ENCODE measurements around the gene GEN1.
"Not testable (repeated sequence)": the region's sequence is repeated elsewhere in the genome, so short reads cannot be mapped to it uniquely, and the experiment has no call there.

GEN1 gene

DNA sequence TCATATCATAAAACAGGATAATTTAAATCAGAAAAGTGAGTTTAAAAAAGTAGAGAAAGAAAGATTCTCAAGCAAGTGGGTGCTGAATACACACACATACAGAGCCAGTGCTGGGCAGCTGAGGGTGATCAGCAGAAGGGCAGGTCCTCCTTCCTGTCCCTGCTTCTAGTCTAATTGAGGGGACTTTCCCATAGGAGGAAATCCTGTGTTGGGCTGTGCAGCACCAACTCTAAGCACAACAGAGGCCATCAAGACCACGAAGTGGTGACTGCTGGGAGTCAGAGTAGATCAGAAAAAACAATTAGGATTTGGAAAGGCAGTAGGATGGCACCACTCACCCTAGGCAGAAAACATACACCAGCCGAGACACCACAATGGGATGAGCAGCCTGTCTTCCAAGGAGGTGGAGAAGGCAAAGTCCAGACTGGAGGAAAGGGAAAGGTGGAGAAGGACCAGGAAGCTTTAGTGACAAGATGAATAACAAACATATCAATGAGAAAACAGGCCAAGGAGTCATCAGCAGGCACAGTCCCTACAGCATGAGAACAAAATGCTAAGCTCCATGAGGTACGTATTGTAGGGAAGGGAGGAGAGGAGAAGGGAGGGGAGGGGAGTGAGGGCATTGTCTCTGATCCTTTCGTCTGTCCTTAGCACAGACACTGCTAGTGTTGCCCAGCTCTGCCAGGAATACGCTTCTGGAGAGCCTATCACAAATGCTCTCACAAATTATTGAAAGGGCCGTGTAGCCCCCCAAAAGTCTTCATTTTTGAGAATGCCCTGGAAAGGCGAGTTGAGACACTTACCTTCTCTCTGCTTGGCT lies 45.6 kb downstream of the GEN1 start:
- DNase-seq, result no peak

DNA sequence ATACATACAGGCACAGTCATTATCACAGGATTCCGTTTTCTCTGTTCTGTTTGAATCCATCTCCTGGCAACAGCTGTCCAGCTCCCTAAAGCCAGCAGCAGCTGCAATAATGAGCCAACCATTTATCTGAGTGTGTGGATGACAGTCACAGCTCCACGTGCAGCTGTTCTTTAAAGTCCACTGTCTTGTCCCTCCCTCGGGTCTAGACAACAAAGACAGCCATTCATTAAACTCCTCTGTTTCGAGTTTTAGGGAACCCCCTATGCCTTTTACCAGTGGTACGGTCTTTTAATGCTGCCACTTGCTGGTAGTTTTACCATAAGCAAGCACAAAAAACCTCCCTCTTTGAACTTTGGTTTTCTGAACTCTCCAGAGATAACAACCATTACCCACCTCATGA lies 46.3 kb downstream of the GEN1 start:
- DNase-seq, result no peak

DNA sequence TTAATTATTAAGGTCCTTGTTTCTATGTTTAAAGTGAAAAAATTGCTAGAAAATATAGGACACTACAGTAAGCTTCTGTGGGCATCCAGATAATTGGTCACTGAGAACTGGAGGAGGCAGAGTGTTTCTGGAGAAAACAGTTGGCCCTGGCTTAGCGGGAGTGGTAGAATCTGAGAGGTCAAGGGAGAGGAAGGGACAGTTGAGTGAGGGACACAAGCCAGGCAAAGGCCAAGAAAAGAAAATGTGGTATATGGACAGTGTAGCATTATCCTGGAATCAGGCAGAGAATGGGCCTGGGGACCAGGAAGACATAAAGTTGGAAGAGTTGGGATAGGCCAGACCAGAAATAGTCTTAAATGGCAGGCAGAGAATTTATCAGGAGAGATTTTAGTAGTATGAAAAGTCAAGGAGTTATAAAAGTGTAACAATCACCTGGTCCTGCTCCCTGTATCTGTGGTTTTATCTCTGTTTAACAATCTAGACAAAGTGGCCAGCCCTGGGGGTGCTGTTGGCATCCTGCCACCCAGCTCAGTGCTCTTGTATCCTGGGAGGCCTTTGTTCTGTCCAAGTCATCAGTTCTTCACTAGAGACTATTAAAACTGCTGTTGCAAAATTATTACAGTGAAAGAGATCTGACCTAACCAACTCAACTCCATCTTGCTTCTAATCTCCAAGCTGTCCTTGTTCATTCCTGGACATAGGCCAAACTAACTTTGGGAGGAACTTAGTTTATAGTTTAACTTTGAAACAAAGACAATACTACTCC lies 46.9 kb downstream of the GEN1 start:
- no peak for DNase-seq

DNA sequence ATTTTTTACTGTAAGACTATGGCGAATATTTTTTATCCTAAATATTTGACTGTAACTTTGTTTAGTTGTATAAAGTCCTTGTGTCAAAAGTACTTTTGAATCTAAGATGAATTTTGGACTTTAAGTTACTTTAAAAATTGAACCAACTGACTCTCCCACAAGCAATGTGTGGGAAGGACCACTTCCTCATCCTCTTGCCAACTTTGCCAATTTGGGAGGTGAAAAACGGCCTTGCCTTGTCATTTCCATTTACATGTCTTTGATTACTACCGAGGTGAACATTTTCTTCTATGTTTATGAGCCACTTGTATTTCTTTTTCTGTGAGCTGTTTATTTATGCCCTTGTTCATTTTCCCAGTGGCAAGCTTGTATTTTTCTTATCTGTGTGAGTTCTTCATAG lies 49.6 kb downstream of the GEN1 start:
- DNase-seq, result no peak

DNA sequence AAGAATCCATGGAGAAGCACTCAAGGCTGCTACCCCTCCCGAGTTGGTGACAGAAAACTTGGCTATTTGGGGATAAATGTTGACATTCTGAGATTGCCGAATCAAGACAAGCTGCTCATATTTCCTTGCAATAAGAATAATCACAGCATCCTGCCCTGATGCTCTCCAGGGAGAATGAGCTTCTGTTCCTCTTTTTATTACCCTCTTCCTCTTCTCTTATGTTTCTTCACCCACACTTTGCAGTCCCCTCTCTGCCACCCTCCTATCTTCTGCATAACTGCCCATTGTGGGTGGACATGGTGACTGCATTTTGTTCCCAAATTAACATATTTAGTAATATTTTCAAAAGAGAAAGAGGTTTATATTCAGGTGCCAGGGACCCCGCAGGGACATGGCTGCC lies 50.4 kb downstream of the GEN1 start:
- no peak for DNase-seq

DNA sequence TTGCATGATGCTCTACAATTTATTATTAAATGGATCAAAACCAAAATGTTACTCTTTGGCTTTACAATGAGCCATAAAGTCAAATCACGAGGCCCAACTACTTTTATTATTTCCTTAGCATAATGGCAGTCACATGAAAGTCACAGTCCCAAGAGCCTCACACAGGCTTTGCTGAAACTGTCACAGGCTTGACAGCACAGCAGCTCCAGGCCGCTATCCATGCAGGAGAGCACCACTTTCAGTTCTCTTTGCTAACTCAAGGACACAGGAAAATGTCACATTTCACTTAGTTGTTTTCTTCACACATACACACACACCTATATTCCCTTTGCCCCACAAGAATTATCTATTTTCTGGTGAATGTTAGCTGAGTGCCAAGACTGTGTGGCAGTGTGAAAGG lies 51.2 kb downstream of the GEN1 start:
- no peak for DNase-seq

DNA sequence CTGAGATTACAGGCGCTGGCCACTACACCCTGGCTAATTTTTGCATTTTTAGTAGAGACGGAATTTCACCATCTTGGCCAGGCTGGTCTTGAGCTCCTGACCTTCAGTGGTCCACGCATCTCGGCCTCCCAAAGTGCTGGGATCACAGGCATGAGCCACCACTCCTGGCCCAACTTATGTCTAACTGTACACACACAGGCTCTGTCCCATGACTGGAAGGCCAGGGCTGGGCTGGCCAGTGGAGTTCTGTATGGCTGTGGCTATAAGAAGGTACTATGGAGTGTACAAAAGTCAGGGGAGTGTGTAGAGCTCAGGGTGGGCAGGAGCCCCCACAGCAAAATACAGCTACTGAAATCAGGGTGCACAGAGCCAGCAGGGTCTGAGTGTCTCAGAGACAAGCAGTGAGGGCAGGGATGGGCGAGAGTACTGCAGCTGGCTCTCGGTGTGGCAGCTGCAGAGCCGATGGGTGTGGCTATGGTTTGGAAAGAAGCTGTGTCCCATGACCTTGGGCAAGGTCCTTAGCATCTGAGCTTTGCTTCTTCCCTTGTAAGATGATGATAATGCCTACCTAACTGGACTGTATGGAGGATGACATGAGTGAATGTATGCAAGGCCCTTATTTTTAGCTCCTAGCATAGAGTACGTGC lies 51.9 kb downstream of the GEN1 start:
- DNase-seq, result no peak

DNA sequence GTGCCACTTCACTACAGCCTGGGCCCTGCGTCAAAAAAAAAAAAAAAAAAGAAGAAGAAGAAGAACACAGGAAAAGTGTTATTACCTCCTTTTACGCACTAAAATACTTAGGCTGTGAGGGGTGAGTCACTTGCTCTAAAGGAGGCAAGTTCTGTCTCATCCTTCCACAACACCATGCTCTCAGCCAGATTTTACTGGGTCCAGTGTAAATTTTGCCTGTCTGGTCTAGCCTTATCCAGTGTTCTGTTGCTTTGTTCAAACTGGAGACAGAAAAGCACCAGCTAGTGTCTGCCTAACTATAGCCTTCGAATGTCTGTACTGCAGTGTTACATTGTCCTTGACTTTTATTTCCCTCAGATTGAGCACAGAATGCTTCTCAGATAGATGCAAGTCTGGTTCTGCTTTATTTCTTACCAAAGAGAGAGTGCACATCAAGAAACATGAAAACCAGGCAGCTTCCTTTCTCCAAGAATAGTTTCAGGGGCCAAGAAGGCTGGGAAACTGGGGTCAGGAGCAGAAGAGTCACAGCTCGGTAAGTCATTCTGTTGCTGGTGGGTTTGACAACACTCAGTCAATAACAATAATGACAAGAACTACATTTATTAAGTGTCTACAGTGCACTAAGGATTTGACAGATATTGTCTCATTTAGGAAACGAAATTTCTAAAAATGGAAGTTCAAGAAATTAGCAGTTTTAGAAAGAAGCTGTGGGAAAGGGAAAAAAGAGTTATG lies 59.2 kb downstream of the GEN1 start:
- no peak for DNase-seq

DNA sequence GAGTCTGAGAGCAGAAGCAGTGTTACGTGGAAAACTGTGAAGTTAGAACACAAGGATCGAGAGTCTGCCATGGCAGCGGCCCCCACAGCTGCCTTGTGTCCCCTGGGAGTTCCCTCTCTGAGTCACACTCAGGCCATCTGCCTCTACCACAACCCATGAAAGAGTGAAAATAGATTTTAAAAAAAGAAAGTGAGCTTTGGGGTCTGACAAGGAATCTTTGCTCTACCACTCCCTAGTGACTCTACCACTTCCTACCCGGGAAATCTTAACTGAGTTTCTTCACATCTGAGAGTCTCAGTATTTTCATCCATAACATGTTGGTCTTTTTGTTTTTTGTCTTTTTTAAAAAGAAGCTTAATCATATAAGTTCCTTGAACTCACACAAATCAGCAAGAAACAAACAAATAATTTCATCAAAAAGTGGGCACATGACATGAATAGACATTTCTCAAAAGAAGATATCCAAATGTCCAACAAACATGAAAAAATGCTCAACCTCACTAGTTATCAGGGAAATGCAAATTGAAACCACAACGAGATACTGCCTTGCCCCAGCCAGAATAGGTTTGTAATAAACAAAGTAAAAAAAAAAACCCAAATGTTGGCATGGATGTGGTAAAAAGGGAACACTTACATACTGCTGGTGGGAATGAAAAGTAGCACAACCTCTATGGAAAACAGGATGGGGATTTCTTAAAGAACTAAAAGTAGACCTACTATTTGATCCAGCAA lies 60.0 kb downstream of the GEN1 start:
- no peak for DNase-seq

DNA sequence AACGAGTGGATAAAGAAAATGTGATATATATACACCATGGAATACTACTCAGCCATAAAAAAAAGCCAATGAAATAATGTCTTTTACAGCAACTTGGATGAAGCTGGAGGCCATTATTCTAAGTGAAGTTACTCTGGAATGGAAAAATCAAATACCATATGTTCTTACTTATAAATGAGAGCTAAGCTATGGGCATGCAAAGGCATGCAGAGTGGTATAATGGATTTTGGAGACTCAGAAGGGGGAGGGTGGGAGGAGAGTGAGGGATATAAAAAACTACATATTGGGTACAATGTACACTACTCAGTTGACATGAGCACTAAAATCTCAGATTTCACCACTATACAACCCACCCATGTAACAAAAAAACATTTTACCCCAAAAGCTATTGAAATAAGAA lies 60.7 kb downstream of the GEN1 start:
- no peak for DNase-seq

DNA sequence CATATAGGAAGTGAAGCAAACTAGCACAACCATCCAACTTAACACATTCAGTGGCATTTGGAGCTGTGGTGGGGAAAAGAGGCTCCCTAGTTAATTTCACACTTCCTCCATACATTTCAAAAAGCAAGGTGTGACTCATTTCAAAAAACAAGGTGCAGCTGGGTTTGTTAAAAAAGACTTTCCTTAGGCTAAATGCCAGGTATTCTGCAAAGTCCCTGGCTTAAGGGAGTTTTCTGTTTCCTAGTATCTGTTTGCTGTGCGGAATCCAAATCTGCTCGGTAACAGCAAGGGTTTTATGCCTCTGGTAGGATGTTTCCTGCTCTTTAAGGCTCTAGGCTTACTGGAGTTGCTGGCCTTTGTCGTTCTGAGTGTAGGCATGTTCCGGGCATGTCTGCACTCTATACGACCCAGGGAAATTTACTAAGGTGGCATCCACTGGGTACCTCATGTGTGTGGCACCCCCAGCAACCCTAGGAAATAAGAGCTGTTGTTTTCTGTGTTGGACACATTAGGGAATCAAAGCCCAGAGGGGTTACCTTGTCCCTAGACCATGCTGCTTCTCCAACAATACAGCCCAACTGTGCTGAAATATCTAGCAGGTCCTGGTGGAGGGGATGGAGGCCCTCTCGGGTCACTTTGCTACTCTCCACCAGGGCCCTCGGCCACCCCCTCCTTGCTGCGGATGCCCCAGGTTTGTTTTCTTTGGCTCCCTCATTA lies 61.7 kb downstream of the GEN1 start:
- DNase-seq, result no peak

DNA sequence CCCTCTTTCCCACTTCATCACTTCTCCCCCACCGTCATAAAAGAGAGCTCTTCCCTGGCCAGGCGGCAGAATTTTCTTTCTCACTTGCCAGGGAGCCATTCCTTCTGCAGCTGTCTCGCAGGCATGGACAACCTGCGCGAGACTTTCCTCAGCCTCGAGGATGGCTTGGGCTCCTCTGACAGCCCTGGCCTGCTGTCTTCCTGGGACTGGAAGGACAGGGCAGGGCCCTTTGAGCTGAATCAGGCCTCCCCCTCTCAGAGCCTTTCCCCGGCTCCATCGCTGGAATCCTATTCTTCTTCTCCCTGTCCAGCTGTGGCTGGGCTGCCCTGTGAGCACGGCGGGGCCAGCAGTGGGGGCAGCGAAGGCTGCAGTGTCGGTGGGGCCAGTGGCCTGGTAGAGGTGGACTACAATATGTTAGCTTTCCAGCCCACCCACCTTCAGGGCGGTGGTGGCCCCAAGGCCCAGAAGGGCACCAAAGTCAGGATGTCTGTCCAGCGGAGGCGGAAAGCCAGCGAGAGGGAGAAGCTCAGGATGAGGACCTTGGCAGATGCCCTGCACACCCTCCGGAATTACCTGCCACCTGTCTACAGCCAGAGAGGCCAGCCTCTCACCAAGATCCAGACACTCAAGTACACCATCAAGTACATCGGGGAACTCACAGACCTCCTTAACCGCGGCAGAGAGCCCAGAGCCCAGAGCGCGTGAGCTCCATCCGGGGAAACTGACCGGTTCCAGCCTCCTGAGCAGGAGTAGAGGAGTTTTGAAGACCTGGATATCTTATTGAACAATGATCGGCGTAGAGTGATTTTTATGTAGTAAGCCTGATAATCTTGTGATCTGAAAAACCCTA lies 62.7 kb downstream of the GEN1 start, which contains the start of gene MSGN1:
Gene MSGN1 (plus strand): TSS at position 65 of the 850 bp plus-strand sequence. CDS start 59 bp downstream, at position 124.
- DNase-seq, result no peak

DNA sequence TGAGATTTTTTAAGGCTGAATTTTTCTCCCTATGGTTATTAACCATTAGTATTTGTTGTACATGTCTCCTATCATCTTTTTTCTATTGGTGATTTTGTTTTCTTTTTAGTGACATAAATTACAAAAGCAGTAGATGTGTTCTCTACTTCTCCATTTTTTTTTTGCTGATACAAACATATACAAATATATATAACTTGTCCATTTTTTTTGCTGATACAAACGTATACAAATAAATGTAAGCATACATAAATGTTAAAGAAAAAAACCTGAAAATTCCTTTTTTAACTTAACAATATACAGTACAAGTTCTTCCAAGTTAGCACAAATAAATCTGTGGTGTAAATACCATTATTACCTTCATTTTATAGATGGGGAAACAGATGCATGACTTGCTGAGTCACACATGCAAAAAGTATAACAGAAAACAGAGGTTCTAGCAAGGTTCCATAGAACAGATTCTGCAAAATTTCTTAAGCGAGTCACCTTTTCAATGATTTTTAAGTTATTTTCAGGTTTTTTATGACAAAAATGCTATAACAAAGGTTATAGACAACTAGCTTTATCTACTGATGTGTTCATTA lies 64.4 kb downstream of the GEN1 start:
- no peak for DNase-seq

DNA sequence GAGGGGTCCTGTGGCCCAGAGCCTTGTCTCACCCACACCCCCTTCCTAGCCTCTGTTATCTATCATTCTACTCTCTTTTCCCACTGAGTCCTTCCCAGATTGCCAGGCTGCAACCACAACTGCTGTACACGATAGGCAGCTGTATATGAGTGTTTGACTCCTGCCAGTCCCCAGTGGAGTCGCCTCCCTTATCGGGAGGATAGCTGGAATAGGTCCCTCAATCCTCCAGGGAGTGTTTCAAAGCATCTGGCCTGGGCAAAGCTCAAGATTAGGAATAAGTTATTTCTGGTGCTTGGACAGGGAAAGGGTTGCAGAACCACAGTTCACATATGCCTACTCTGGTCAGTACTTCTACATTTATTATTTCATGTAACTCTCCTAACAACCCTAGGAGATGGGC lies 67.1 kb downstream of the GEN1 start:
- DNase-seq, result no peak

DNA sequence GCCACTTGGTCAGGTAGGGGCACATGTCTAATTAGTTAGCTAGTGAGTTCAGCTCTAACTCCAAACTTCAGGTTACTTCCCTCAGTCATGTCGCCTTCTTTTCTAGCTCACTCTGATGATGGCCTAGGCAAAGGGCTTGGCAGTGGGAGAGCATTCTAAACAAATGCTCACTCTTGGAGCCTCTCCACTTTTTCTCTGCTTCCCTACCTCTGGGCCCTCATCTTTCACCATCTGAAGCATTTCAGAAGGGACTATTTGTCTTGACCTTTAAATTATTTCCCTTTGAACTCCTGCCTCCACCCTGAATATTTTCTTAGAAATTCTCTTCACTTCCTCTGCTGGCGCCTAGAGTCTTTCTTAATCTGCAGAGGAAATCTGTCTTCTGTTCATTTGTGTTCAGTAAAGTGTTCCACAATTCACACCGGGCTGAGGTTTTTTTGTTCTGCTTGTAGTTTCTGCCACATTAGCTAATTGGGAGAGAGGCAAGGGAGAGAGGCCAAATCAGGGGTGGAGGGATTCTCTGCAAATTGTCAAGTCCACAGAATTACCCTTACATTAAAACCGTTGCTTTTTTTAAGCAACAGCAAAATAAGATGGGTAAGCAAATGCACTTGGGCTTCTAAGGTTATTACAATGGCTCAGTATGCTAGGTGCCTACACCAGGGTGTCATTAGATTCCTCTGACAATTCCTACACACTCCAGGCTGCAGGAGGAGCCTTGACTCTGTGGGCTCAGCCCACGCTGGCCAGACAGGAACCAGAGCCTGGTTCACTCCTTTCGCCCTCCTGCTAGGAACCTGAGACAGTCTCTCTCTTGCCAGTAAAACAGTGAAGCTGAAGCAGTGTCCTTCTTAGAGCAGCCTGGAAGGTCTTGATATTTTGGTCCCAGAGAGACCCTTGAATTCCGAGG lies 67.9 kb downstream of the GEN1 start:
- no peak for DNase-seq

DNA sequence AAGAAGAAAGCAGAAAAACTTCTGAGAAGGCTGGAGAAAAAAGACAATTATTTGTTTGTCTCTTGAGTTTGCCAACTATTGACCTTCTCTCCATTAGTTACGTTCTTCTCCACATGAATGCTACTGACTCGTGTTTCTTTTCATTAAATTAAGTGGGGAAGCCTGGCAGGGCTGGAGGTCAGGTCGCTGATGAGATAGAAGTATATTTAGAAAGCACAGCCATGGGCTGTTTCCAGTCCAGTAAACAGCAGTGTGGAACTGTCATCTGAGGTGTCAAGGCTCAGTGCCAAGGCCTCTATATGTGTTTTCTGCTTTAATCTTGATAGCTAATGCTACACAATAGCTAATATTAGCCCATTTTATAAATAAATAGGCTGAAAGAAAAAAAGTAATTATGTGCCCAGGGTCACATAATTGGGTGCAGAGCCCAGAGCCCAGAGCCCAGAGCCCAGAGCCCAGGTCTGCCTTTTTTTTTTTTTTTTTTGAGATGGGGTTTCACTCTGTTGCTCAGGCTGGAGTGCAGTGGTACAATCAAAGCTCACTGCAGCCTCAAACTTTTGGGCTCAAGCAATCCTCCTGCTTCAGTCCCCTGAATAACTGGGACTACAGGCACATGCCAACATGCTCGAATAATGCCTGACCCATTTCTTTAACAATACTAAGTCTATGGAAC lies 68.6 kb downstream of the GEN1 start:
- DNase-seq, result no peak

DNA sequence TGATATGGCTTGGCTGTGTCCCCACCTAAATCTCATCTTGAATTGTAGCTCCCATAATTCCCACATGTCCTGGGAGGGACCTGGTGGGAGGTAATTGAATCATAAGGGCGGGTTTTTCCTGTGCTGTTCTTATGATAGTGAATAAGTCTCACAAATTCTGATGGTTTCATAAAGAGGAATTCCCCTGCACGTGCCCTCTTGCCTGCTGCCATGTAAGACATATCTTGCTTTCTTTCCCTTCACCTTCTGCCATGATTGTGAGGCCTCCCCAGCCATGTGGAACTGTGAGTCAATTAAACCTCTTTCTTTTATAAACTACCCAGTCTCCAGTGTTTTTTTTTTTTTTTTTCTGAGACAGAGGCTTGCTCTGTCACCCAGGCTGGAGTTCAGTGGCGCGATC lies 69.7 kb downstream of the GEN1 start:
- DNase-seq, result not testable (repeated sequence)

DNA sequence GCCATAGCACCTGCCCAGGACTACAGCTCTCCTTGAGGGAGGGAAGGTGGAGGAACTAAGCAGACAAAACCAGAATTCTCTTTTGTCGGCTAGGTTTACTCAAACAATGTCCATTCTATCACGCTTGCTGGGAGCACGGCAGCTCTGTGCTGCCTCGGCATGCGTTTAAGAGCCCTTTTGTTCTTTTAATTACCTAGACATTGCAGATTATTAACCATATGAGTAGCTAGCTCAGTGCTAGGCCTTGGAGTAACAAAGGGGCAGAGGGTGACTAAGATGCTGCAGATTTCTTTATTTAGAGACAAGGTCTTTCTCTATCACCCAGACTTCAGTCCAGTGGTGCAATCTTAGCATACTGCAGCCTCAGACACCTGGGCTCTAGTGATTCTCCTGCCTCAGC lies 73.4 kb downstream of the GEN1 start:
- DNase-seq, result no peak

DNA sequence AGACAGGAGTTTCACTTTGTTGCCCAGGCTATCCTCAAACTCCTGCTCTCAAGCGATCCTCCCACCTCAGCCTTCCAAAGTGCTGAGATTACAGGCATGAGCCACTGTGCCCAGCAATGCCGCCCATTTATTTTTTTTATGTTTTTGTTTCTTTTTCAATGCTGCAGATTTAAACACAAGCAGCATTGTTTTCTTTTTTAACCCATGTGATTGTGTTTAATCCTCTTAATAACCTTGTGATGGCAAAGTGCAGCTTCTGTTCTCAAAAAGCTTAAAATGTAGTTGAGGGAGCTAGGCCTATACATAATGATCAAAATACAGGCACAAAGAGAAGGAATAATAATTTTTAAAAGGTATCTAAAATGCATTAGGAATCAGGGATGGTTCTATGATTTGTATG lies 73.8 kb downstream of the GEN1 start:
- DNase-seq, result no peak
